ENCODE measurements around the gene ZNHIT2. TPM values are rescaled to one million over a fixed set of nuclear protein-coding genes. Genes with fewer than 3 reads are reported as not detected.

The ZNHIT2 gene
- total RNA-seq, 4 donors from 2014 or later: 17.3 to 38.5 (median 25.9) TPM

- H3K27me3 ChIP-seq: no peaks in the 10 kb centered on the region
- DNase-seq: no peak
- H3K9me3 ChIP-seq: no peaks in the 10 kb centered on the region
- TF ChIP-seq CTCF (IDR thresholded peaks at IDR 0.05): no peak
- no peak for TF ChIP-seq POLR2A (IDR thresholded peaks at IDR 0.05)
- H3K4me1 ChIP-seq: peaks cover 13 to 19% of the 10 kb centered on the region in 2 donors
- H3K36me3 ChIP-seq: peaks cover 61% of the 10 kb centered on the region in 2 donors
- H3K27ac ChIP-seq: no peak overlapping the region
- 86 to 92% methylated on average over 12 of the region's 12 CpGs for WGBS, 2 donors
- H3K4me3 ChIP-seq (replicated peaks in 1 of 3): no peak overlapping the region
- intact Hi-C loops (cut with DNase I): no loop called here
These were observed 7.9 kb upstream of the ZNHIT2 start for GRCh38 chr11:65125197-65126056.

GRCh38 chr11:65124480-65125196 is 7.1 kb upstream of the ZNHIT2 start:
- Histone ChIP-seq H3K4me1 (peaks cover 13 to 19% of the 10 kb centered on the region in 2 donors), H3K9me3 (no peaks in the 10 kb centered on the region), H3K36me3 (peaks cover 59 to 61% of the 10 kb centered on the region in 2 donors), H3K27ac (no peak overlapping the region), H3K27me3 (no peaks in the 10 kb centered on the region), H3K4me3 (replicated peaks in 1 of 3) (no peak overlapping the region)
- intact Hi-C loops (cut with DNase I): no loop called here
- no peak for DNase-seq
- TF ChIP-seq CTCF (IDR thresholded peaks at IDR 0.05): no peak
- no peak for TF ChIP-seq POLR2A (IDR thresholded peaks at IDR 0.05)
- 86 to 87% methylated on average over 5 of the region's 5 CpGs for WGBS, 2 donors

GRCh38 chr11:65121865-65122696 is 4.6 kb upstream of the ZNHIT2 start, which contains the start of the genes FAU and MRPL49:
Gene FAU (minus strand): TSS chr11:65122134. CDS start chr11:65121813, 321 bp downstream.
Gene MRPL49 (plus strand): TSS chr11:65122321. CDS start chr11:65122347, 26 bp downstream.
- intact Hi-C loops (cut with DNase I): no loop called here
- peak; percentile 100 for DNase-seq
- 0 to 1% methylated on average over 43 to 60 of the region's 64 CpGs for WGBS, 2 donors

GRCh38 chr11:65121447-65121864 is 4.0 kb upstream of the ZNHIT2 start:
- intact Hi-C loops (cut with DNase I): no loop called here
- TF ChIP-seq POLR2A (IDR thresholded peaks at IDR 0.05) (no peak), CTCF (IDR thresholded peaks at IDR 0.05) (no peak)
- Histone ChIP-seq H3K27ac (peak overlapping the region; percentile 63 to 86 (median 82)), H3K9me3 (no peaks in the 10 kb centered on the region), H3K4me3 (replicated peaks in 1 of 3) (peak overlapping the region; percentile 58 to 93 (median 76)), H3K36me3 (peaks cover 34 to 37% of the 10 kb centered on the region in 2 donors), H3K4me1 (peaks cover 17 to 28% of the 10 kb centered on the region in 2 donors), H3K27me3 (no peaks in the 10 kb centered on the region)
- no peak for DNase-seq
- WGBS, 2 donors: 1% methylated on average over 21 to 22 of the region's 22 CpGs

More at GRCh38 chr11:65121865-65122696, 4.6 kb upstream of the ZNHIT2 start, which contains the start of the genes FAU and MRPL49:
- Histone ChIP-seq H3K36me3 (peaks cover 40 to 44% of the 10 kb centered on the region in 2 donors), H3K27me3 (no peaks in the 10 kb centered on the region), H3K27ac (peak within 1 kb of the TSS; percentile 82 to 89 (median 86)), H3K9me3 (no peaks in the 10 kb centered on the region), H3K4me1 (peaks cover 13 to 24% of the 10 kb centered on the region in 2 donors), H3K4me3 (replicated peaks in 1 of 3) (peak within 1 kb of the TSS; percentile 72 to 93 (median 76))
- no peak for TF ChIP-seq CTCF (IDR thresholded peaks at IDR 0.05)
- peak; percentile 23 to 97 for TF ChIP-seq POLR2A (IDR thresholded peaks at IDR 0.05)
